22Rv1 (cell line): ENCODE measurements around the gene CD99L2.

Experiments used
- ZFX ChIP-seq: fragments of 450-650 bp; IDR thresholded peaks from 2 replicates; pipeline ENCODE4 v1.6.1; 2017; ENCODE audit warnings: antibody characterized with exemption, borderline replicate concordance
- TF ChIP-seq, protein P1 (sequence below): fragments of 450-650 bp; IDR thresholded peaks from 2 replicates; pipeline ENCODE4 v1.5.1; 2017; ENCODE audit warnings: mild to moderate bottlenecking

- TF ChIP-seq, protein P1, sequence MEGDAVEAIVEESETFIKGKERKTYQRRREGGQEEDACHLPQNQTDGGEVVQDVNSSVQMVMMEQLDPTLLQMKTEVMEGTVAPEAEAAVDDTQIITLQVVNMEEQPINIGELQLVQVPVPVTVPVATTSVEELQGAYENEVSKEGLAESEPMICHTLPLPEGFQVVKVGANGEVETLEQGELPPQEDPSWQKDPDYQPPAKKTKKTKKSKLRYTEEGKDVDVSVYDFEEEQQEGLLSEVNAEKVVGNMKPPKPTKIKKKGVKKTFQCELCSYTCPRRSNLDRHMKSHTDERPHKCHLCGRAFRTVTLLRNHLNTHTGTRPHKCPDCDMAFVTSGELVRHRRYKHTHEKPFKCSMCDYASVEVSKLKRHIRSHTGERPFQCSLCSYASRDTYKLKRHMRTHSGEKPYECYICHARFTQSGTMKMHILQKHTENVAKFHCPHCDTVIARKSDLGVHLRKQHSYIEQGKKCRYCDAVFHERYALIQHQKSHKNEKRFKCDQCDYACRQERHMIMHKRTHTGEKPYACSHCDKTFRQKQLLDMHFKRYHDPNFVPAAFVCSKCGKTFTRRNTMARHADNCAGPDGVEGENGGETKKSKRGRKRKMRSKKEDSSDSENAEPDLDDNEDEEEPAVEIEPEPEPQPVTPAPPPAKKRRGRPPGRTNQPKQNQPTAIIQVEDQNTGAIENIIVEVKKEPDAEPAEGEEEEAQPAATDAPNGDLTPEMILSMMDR = no peak
- no peak for TF ChIP-seq ZFX
Observed at GRCh38 chrX:150771116-150771515, 127.4 kb downstream of the CD99L2 start.
